Adrenal gland (tissue), 5 donors: Measurements from ENCODE around the gene RAB4A.

Experiments used
- POLR2A ChIP-seq, 2 donors: fragments of 450-650 bp; IDR thresholded peaks; one replicate each; pipeline ENCODE4 v1.6.1; 2017; ENCODE audit warnings: antibody characterized with exemption in 2 of 2, mild to moderate bottlenecking in 2 of 2, moderate library complexity in 1 of 2
- TF ChIP-seq, protein P1 (sequence below), 6 experiments: fragments of 450-650 bp in 4 of 6; fragments of 200-600 bp in 2 of 6; sonication (generic) in 1 of 6; IDR thresholded peaks; 1 replicate in 5 of 6; 2 replicates in 1 of 6; pipeline versions ENCODE4 v1.5.1 to v1.8.0; 2016 to 2021; ENCODE audit warnings: antibody characterized with exemption in 6 of 6, mild to moderate bottlenecking in 2 of 6, moderate library complexity in 1 of 6
- donor health status: DM: no; HTN: no; CAD: no.

DNA sequence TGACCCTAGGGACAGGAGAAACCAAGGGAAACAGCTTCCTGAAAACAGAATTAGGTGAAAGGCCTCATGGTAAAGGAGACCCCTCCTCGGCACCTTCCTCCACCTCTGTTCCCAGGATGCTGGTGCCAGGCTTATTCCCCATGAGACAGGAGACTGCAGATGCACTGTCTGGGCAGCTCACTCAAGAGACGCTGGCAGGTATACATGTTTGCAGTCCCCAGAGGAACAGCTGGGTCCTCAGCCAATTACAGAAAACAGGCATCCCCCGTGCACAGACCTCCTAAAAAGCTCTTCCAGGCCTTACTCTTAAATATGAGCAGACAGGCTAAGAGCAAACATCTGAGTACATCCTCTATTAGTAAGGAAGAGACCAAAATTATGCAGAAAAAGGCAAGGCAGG lies 65.4 kb downstream of the RAB4A start:
- TF ChIP-seq, protein P1, sequence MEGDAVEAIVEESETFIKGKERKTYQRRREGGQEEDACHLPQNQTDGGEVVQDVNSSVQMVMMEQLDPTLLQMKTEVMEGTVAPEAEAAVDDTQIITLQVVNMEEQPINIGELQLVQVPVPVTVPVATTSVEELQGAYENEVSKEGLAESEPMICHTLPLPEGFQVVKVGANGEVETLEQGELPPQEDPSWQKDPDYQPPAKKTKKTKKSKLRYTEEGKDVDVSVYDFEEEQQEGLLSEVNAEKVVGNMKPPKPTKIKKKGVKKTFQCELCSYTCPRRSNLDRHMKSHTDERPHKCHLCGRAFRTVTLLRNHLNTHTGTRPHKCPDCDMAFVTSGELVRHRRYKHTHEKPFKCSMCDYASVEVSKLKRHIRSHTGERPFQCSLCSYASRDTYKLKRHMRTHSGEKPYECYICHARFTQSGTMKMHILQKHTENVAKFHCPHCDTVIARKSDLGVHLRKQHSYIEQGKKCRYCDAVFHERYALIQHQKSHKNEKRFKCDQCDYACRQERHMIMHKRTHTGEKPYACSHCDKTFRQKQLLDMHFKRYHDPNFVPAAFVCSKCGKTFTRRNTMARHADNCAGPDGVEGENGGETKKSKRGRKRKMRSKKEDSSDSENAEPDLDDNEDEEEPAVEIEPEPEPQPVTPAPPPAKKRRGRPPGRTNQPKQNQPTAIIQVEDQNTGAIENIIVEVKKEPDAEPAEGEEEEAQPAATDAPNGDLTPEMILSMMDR (IDR thresholded peaks at IDR 0.05) = no peak
- TF ChIP-seq POLR2A (IDR thresholded peaks at IDR 0.05) = no peak
